Measurements from ENCODE around the gene AHI1. TPM values are rescaled to one million over a fixed set of nuclear protein-coding genes. Genes with fewer than 3 reads are reported as not detected.
"Not testable (repeated sequence)": the region's sequence is repeated elsewhere in the genome, so short reads cannot be mapped to it uniquely, and the experiment has no call there.

AHI1 gene
- total RNA-seq, 1 donor from 2014 or later: 13.3 TPM

DNA sequence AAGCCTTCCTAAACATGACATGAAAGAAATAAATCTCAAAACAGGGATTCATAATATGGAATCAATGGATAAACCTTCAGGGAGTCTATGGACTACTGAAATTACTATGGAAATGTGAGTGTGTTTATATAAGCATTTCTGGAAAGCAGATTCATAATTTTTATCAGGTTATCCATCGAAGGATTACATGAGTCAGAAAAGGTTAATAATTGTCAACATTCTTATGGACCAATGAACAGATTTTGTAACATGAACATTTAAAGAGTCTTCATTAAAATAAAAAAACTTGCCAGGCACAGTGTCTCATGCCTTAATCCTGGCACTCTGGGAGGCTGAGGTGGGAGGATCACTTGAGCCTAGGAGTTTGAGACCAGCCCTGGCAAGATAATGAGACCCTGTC, 84.8 kb downstream of the AHI1 start:
- intact Hi-C loops (cut with DNase I): no loop called here
- DNase-seq (ENCODE audit: low spot score): no peak

DNA sequence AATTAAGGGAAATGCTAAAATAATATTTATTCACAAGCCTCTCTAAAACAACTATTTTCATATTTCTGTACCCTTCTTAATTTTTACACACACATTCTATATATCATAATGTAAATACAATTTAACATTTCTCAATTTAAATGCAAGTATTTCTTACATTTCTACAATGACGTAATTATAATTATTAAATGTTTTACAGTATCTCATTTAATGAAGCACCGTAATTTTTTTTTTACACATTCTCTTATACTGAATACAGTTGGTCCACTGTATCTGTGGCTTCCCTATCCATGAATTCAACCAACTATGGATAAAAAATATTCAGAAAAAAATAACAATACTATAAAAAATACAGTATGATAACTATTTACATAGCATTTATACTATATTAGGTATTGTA, 85.7 kb downstream of the AHI1 start:
- no peak for DNase-seq (ENCODE audit: low spot score)
- intact Hi-C loops (cut with DNase I): no loop called here

DNA sequence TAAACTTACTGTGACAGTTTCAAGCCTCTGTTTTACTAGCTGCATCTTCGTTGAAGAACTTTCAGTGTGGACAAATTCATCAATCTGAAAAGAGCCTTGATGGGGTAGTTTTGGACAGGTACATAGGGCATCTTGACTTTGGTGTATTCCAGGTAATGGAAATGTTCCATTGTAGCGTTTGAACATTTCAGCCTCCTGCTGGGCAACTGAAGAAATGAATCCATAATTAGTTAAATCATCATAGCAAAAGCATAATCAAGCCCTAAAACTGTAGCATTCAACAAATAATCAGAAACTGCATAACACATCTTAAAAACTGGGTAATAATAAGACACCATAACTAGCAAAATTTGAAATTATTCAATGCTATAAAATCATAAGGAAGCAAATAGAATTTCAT, 86.2 kb downstream of the AHI1 start:
- intact Hi-C loops (cut with DNase I): no loop called here
- DNase-seq (ENCODE audit: low spot score): no peak

DNA sequence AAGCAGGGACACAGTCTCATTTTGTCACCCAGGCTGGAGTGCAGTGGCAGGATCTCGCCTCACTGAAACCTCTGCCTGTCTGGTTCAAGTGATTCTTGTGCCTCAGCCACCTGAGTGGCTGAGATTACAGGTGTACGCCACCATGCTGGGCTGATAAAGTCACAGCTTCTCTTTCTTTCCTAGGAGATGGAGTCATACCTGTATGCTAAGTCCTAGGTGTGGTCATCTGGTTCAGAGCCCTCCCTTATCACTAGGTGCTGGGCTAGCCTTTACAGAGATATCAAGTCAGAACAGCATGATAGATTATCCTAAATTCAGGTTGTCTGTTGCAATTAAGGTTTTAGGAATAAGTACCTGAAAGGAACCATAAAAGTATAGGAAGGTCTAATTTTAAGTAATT, 86.7 kb downstream of the AHI1 start:
- intact Hi-C loops (cut with DNase I): no loop called here
- no peak for DNase-seq (ENCODE audit: low spot score)

DNA sequence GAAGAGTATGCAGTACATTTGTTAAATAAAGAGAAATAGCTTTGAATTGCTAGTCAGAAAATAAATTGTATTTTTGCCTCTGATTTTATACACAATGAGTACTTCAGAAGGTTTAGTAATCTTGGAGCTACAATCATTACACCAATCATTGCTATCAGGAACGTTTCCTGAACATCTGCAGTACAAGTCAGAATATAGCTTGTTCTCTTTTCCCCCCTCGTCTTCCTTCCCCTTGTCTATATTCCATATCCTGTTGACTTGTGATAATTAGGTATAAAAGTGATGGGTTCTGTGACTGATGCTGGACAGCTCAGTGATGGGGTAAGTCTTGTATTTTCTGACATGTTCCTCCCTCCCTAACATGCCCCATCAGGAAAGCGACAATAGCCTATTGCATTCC, 94.0 kb downstream of the AHI1 start:
- DNase-seq (ENCODE audit: low spot score): no peak
- intact Hi-C loops (cut with DNase I): no loop called here

- no peak for DNase-seq (ENCODE audit: low spot score)
- intact Hi-C loops (cut with DNase I): no loop called here
These were observed 95.2 kb downstream of the AHI1 start for GRCh38 chr6:135402311-135402710.

GRCh38 chr6:135397172-135397952, 100.2 kb downstream of the AHI1 start:
- intact Hi-C loops (cut with DNase I): no loop called here
- no peak for DNase-seq (ENCODE audit: low spot score)

DNA sequence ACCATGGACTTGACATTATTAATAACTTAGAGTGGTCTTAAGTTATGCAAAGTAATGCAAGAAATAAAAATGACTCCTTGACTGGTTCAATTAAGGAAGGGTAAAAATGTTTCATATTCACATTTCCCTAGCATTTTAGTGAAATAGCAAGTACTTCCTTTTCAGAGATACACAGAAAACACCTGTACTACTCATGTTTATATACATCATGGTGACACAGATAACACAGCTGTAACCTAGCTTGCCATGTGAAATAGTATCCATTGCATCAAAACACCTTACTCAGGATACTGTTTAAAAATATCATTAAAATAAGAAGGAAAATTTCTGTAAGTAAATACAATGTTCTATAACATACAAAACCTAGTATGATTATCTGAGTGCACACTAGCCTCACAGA, 102.4 kb downstream of the AHI1 start:
- intact Hi-C loops (cut with DNase I): no loop called here
- DNase-seq (ENCODE audit: low spot score): no peak

- intact Hi-C loops (cut with DNase I): no loop called here
These were observed 104.3 kb downstream of the AHI1 start for GRCh38 chr6:135393289-135393688.

GRCh38 chr6:135390458-135390857, 107.1 kb downstream of the AHI1 start:
- intact Hi-C loops (cut with DNase I): no loop called here

More at GRCh38 chr6:135393289-135393688, 104.3 kb downstream of the AHI1 start:
- DNase-seq (ENCODE audit: low spot score): no peak

GRCh38 chr6:135385299-135385698, 112.2 kb downstream of the AHI1 start:
- intact Hi-C loops (cut with DNase I): no loop called here

More at GRCh38 chr6:135390458-135390857, 107.1 kb downstream of the AHI1 start:
- DNase-seq (ENCODE audit: low spot score): no peak

DNA sequence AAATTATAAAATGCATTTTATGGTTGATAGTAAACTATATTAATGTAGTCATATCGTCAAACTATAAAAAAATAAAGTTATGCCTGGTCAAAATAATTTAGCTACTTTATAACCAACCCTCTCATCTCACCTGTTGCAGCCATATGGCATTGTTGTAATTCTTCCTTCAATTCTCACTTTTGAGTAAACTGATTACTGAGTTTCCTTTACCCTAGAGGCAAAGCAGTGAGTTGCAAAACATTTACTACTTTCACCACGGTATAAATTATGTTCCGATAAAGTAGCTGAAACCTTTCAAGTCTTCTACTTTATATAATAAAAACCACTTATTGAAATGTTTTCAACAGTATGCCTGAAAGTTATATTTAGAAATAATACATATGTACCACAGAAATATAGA, 113.8 kb downstream of the AHI1 start:
- intact Hi-C loops (cut with DNase I): no loop called here
- no peak for DNase-seq (ENCODE audit: low spot score)

More at GRCh38 chr6:135385299-135385698, 112.2 kb downstream of the AHI1 start:
- no peak for DNase-seq (ENCODE audit: low spot score)

DNA sequence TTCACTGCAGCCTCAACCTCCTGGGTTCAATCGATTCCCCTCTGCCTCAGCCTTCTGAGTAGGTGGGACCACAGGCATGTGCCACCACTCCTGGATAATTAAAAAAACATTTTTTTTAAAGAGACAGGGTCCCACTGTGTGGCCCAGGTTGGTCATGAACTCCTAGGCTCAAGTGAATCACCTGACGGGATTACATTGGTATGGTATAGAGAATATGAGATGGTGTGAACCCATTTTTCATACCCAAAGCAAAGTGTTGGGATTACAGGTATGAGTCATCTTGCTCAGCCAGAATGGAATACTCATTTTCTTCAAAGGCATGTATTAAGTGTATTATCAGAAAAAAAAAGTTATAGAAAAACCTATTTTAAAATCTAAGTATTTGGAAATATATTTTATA, 114.2 kb downstream of the AHI1 start:
- intact Hi-C loops (cut with DNase I): no loop called here
- no peak for DNase-seq (ENCODE audit: low spot score)

DNA sequence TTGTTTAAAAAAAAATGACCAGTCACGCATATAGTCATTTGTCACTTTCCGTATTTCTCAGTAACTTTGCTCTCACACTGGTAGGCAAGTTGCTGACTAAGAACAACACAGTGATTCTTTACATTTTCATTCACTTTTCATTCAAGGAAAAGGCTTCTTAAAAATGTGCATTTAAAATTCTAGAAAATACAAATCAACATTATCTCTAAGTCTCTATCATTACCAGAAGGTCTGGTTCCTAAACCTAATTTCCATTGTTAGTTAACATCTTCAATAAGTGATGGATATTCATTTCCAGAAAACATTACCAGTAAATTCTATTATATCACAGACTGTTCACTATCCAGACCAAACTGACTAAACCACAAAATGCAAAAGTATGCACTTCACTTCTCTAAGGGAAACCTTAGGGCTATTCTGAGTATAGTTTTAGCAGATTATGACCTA, 115.3 kb downstream of the AHI1 start:
- intact Hi-C loops (cut with DNase I): no loop called here

DNA sequence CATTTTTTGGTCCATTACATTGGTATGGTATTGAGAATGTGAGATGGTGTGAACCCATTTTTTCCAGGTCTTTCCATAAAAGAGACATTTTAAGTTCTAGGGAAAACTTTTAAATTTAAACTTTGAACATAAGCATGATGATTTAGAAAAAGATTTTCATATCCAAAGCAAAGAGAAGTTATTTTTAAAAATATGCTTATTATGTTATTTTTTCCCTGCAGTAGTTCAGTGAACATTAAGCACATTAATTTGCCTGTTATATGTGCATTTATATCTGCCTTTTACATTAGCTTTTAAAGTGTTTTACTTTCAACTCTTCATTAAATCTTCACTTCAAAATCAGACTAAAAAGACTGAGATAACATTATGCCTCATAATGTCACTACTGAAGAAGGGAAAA, 116.7 kb downstream of the AHI1 start:
- intact Hi-C loops (cut with DNase I): no loop called here
- no peak for DNase-seq (ENCODE audit: low spot score)

More for the DNA sequence above, 115.3 kb downstream of the AHI1 start:
- no peak for DNase-seq (ENCODE audit: low spot score)

- no peak for DNase-seq (ENCODE audit: low spot score)
- intact Hi-C loops (cut with DNase I): no loop called here
These were observed 117.9 kb downstream of the AHI1 start for GRCh38 chr6:135379647-135380046.

GRCh38 chr6:135372758-135373157, 124.8 kb downstream of the AHI1 start:
- intact Hi-C loops (cut with DNase I): no loop called here
- no peak for DNase-seq (ENCODE audit: low spot score)

- DNase-seq (ENCODE audit: low spot score); intact Hi-C loops (cut with DNase I): not testable (repeated sequence)
These were observed 133.9 kb downstream of the AHI1 start for GRCh38 chr6:135363622-135364021.

DNA sequence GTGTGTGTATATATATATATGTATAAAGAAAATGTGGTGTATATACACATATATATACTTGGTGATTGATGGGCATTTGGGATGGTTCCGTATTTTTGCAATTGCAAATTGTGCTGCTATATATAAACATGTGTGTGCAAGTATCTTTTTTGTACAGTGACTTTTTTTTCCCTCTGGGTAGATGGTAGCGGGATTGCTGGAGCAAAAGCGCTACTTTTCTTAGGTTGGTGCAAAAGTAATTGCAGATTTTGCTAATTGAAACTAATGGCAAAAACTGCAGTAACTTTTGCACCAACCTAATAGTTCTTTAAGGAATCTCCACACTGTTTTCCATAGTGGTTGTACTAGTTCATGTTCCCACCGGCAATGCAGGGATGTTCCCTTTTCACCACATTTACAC, 135.4 kb downstream of the AHI1 start:
- DNase-seq (ENCODE audit: low spot score): no peak
- intact Hi-C loops (cut with DNase I): no loop called here

DNA sequence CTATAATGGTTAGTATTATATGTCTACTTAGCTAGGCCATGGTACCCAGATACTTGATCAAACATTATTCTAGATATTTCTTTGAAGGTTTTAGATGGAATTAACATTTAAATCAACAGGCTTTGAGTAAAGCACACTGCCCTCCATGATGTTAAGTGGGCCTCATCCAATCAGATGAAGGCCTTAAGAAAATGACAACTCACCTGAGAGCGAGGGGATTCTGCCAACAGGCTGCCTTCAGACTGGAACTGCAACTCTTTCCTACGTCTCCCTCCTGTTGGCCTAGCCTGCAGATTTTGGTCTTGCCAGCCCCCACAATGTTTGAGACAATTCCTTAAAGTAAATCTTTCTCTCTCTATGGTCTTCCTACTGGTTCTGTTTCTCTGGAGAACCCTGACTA, 137.3 kb downstream of the AHI1 start:
- DNase-seq (ENCODE audit: low spot score): no peak
- intact Hi-C loops (cut with DNase I): no loop called here

- intact Hi-C loops (cut with DNase I): no loop called here
- no peak for DNase-seq (ENCODE audit: low spot score)
These were observed 138.6 kb downstream of the AHI1 start for GRCh38 chr6:135358985-135359384.
